ENCODE measurements around the gene IMMP2L.

DNA sequence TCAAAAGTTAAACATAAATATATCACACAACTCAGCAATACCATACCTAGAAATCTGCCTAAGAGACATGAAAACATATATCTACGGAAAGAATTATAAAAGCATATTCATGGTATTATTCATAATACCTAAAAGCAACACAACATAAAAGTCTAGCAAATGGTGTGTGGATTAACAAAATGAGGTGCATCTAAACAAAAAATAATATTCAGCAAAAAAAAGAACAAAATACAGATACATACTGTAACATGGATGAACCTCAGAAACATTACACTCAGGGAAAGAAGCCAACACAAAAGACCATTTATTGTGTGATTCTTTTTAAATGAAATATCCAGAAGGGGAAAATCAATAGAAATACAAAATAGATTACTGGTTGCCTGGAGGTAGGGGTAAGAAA lies 155.0 kb downstream of the IMMP2L start:
- TF ChIP-seq SP1 (IDR thresholded peaks at IDR 0.05) (no peak), FOXA1 (IDR thresholded peaks at IDR 0.05) (no peak), CTBP1 (IDR thresholded peaks at IDR 0.05; ENCODE audit: borderline replicate concordance) (no peak), TARDBP (IDR thresholded peaks at IDR 0.05) (no peak), NFRKB (IDR thresholded peaks at IDR 0.05) (no peak), FOXM1 (IDR thresholded peaks at IDR 0.05; ENCODE audit: borderline replicate concordance) (no peak), ZNF384 (IDR thresholded peaks at IDR 0.05) (no peak), SUZ12 (IDR thresholded peaks at IDR 0.05) (no peak), L3MBTL2 (conservative IDR thresholded peaks at IDR 0.05) (no peak), BHLHE40 (IDR thresholded peaks at IDR 0.05; ENCODE audit: borderline replicate concordance) (no peak), FOXK2 (IDR thresholded peaks at IDR 0.05) (no peak), LEF1 (IDR thresholded peaks at IDR 0.05; ENCODE audit: borderline replicate concordance) (no peak), ELF4 (IDR thresholded peaks at IDR 0.05) (no peak)
- TF ChIP-seq, protein P1, sequence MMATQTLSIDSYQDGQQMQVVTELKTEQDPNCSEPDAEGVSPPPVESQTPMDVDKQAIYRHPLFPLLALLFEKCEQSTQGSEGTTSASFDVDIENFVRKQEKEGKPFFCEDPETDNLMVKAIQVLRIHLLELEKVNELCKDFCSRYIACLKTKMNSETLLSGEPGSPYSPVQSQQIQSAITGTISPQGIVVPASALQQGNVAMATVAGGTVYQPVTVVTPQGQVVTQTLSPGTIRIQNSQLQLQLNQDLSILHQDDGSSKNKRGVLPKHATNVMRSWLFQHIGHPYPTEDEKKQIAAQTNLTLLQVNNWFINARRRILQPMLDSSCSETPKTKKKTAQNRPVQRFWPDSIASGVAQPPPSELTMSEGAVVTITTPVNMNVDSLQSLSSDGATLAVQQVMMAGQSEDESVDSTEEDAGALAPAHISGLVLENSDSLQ (IDR thresholded peaks at IDR 0.05), result no peak
